Measurements from ENCODE around the gene USP32.
A peak's percentile ranks its signal among the peaks of the same experiment; 100 is the strongest.
"Not testable (repeated sequence)": the region's sequence is repeated elsewhere in the genome, so short reads cannot be mapped to it uniquely, and the experiment has no call there.

USP32 gene, protein sequence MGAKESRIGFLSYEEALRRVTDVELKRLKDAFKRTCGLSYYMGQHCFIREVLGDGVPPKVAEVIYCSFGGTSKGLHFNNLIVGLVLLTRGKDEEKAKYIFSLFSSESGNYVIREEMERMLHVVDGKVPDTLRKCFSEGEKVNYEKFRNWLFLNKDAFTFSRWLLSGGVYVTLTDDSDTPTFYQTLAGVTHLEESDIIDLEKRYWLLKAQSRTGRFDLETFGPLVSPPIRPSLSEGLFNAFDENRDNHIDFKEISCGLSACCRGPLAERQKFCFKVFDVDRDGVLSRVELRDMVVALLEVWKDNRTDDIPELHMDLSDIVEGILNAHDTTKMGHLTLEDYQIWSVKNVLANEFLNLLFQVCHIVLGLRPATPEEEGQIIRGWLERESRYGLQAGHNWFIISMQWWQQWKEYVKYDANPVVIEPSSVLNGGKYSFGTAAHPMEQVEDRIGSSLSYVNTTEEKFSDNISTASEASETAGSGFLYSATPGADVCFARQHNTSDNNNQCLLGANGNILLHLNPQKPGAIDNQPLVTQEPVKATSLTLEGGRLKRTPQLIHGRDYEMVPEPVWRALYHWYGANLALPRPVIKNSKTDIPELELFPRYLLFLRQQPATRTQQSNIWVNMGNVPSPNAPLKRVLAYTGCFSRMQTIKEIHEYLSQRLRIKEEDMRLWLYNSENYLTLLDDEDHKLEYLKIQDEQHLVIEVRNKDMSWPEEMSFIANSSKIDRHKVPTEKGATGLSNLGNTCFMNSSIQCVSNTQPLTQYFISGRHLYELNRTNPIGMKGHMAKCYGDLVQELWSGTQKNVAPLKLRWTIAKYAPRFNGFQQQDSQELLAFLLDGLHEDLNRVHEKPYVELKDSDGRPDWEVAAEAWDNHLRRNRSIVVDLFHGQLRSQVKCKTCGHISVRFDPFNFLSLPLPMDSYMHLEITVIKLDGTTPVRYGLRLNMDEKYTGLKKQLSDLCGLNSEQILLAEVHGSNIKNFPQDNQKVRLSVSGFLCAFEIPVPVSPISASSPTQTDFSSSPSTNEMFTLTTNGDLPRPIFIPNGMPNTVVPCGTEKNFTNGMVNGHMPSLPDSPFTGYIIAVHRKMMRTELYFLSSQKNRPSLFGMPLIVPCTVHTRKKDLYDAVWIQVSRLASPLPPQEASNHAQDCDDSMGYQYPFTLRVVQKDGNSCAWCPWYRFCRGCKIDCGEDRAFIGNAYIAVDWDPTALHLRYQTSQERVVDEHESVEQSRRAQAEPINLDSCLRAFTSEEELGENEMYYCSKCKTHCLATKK (N-terminal part only)

DNA sequence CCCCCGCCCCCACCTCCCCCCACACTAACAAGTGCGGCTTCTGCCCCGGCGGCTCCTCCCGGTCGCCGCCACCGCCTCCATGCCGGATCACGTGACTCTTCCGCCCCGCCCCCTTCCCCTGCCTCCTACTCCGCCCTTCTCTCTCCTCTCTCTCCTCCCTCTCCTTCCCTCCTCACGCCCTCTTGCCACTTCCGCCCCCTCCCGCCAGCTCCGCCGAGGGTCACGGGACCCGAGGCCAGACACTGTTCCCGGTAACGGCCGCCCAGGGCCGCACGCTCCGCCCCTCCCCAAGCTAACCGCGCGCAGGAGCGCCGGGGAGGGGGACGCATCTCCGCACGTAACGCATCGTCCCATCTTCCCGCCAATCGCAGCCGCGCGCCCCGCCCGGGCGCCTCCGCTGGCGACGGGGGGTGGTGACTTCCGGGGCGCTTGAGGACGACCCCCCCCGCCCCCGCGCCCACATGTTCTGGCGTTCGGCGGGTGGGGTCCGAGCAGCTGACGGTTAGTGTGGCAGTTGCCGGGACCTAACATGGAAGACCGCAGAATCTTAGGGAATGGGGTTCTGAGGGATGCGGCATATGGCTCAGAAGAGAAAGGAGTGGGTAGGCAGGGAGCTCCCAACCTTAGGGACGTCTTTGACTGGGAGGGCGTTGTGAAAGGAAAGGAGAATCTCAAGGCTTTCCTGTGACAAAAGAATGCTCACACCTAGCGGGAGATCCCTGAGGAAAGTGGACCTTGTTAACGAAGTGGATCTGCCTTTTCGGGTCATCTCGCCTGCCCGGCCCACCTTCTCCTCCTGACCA, at the start of gene USP32:
TSS of gene USP32 (minus strand) at position 92 of the 803 bp plus-strand sequence. CDS start 194 bp downstream, outside the sequence.
- peak; percentile 93 for DNase-seq

DNA sequence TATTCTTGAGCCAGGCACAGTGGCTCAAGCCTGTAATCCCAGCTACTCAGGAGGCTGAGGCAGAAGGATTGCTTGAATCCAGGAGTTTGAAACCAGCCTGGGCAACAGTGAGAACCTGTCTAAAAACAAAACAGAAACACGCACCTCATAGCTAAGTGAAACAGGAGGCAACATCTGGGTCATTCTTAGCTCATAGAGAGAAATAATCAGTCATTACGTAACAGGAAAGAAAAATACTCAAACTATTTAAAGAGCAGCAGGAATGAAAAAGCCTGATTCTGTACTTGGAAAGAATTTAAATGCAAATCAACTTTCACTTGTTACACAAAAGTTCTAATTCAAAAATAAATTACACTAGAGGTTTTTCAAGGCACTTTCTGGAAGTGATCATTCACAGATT, 47.6 kb upstream of the USP32 start:
- no peak for DNase-seq

DNA sequence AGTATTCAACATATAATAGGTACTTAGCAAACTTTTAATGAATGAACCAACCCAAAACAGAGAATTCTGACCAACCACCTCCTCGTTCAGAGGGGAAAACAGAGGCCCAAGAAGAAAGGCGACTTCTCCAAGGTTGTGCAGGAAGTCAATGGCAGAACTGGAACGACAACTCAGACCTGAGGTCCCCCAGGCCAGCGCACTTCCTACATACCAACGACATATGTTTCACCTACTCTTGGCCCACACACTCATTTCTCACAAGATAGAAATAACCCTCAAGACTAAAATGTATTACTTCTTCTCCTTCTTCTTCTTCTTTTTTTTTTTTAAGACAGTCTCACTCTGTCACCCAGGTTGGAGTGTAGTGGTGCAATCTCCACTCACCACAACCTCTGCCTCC, 44.7 kb upstream of the USP32 start:
- no peak for DNase-seq

DNA sequence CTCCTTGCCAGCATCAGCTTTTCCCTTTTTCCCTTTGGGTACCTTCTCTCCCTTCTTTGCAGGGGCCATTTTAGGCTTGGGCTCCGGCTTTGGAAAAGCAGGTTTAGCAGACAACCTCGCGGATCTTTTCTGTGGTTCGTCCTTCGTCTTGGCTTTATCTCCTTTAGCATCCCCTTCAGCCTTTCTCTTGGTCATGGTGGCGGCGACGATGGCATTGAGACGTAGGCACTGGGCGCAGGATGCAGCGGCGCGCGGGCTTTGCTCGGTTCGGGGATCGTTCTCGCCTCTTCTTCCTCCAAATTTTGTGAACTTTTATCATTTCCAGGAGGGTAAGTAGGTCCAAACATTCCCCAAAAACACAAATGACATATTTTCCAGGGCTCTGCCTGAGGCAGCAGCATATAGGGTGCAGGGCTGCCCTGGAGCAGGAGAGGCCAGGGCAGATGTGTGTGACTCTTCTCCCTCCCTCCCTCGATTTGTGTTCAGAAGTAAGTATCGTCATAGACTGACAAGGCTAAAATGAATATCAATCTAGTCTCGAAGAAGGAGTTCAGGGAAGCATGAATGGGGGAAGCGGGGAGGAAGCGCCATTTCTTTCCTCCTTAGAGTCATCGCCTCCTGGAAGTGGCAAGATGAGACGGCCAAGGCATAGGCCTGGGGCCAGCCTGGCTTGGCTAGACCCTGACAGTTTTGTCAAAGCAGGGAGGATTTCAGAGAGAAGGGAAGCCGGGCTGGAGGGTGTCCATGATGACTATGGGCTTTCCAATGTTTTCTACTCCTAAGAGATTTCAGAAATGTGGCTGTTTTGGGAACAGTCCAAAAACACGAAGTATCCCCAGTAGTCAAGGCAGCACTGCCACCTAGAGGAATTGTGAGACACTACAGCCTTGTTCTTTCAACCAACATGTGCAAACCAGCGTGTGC, 43.6 kb upstream of the USP32 start:
- peak; percentile 38 for DNase-seq

DNA sequence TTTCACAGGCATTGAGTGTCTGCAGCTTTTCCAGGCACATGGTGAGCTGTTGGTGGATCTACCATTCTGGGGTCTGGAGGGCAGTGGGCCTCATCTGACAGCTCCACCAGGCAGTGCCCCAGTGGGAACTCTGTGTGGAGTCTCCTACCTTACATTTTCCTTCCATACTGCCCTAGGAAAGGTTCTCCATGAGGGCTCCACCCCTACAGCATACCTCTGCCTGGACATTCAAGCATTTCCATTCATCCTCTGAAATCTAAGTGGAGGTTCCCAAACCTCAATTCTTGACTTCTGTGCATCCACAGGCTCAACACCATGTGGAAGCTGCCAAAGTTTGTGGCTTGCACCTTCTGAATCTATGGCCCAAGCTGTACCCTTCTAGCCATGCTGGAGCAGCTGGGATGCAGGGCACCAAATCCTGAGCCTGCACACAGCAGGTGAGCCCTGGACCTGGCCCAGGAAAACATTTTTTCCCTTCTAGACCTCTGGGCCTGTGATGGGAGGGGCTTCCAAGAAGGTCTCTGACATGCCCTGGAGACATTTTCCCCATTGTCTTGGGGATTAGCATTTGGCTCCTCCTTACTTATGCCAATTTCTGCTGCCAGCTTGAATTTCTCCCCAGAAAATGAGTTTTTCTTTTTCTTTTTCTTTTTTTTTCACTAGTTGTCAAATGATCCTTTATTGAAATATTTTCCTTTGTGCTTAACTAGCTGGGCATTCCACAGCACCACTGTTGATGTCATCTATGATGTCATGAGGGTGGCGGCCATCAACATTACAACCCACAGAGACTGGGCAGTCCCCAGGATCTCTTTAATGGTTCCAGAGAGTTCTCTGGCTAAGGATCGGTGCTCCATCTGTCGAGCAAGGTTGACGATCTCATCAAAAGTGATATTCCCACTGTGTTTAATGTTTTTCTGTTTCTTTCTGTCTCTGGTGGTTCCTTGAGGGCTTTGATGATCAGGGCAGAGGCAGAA, 41.4 kb upstream of the USP32 start:
- not testable (repeated sequence) for DNase-seq

DNA sequence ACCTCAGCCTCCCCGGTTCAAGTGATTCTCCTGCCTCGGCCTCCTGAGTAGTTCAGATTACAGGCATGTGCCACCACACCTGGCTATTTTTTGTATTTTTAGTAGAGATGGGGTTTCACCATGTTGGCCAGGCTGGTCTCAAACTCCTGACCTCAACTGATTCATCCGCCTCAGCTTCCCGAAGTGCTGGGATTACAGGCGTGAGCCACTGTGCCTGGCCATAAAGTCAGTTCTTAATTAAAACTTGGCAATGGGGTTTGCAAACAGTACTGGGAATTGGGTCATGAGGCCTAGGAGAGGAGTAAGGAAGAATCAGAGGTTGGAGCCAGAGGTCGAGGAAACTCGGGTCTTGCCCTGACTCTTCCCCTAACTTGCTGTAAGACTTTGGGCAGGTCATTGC, 38.6 kb upstream of the USP32 start:
- DNase-seq, result not testable (repeated sequence)

DNA sequence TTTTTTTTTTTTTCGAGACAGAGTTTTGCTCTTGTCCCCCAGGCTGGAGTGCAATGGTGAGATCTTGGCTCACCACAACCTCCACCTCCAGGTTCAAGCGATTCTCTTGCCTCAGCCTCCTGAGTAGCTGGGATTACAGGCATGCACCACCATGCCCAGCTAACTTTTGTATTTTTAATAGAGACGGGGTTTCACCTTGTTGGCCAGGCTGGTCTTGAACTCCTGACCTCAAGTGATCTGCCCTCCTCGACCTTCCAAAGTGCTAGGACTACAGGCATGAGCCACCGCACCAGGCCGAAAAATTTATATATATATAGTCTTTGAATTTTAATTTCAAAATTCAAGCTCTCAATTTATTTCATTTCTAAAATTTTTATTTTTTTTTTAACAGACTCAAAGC, 36.6 kb upstream of the USP32 start:
- DNase-seq, result not testable (repeated sequence)

DNA sequence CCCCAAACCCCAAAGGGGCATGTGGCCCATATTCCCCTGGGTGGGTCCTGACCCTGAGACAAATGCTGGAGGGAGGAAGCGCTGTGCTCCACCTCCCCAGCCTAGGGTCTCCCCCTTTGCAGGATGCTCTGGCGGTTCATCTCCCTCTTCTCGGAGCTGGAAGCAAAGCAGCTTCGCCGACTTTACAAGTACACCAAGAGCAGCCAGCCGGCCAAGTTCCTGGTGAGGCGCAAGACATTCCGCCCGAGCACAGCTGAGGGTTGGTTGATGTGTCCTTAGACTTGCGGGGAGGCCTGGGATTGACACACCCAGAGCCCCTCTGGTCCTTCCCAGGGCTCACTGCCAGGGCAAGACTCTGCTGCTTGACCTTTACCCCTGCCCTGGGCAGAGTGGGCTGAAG, 34.7 kb upstream of the USP32 start:
- DNase-seq, result no peak

DNA sequence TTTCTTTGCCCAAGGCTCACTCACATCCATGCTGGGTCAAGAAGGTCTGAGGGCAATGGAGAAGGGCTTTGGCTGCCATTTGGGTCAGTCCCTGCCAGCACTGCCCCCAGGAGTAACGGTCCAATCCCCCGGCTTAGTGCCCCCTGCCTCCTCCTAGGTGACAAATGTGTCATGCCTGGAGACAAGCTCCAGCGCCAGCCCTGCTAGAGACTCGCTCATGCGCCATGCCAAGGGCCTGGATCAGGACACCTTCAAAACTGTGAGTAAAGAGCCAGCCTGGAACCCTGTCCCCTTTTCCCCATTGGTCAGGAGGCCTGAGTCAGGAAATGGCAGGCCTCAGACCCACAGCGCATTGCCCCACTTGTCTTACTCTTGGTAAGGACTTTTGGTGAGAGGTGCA, 33.7 kb upstream of the USP32 start:
- no peak for DNase-seq

DNA sequence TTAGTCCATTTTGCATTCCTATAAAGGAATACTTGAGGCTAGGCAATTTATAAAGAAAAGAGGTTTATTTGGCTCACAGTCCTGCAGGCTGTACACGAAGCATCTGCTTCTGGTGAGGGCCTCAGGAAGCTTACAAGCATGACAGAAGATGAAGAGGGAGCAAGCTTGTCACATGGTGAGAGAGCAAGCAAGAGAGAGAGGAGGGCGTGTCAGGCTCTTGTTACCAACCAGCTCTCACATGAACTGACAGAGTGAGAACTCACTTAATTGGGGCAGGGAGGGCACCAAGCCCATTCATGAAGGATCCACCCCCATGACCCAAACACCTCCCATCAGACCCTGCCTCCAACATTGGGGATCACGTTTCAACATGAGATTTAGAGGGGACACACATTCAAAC, 31.9 kb upstream of the USP32 start:
- DNase-seq, result no peak

DNA sequence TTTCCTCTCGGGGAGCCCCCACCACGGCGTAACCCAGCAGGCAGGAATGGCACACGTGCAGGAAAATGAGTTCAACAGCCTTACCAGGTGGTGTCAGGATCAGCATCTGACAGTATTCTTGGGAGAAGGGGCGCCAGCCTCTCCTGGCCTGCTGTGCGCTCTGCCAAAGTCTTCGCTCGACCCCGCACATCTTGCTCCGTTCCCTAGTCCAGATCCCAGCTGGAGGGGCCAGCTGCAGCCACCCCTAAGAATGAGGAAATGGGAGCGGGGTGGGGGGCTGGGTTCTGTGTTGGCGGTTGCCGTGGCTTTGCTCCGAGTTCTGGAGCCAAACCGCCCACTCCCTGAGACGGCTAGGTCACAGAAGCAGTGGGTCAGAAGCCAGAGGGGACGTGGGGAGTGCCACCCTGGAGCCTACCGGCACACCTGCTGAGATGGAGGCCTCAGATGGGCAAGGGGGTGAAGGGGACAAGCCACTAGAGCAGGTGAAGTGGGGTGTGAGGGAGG, 30.3 kb upstream of the USP32 start, which contains the start of gene CHCT1:
TSS of gene CHCT1 (plus strand) at position 328 of the 504 bp plus-strand sequence. CDS start at position 432, 104 bp downstream.
- no peak for DNase-seq

DNA sequence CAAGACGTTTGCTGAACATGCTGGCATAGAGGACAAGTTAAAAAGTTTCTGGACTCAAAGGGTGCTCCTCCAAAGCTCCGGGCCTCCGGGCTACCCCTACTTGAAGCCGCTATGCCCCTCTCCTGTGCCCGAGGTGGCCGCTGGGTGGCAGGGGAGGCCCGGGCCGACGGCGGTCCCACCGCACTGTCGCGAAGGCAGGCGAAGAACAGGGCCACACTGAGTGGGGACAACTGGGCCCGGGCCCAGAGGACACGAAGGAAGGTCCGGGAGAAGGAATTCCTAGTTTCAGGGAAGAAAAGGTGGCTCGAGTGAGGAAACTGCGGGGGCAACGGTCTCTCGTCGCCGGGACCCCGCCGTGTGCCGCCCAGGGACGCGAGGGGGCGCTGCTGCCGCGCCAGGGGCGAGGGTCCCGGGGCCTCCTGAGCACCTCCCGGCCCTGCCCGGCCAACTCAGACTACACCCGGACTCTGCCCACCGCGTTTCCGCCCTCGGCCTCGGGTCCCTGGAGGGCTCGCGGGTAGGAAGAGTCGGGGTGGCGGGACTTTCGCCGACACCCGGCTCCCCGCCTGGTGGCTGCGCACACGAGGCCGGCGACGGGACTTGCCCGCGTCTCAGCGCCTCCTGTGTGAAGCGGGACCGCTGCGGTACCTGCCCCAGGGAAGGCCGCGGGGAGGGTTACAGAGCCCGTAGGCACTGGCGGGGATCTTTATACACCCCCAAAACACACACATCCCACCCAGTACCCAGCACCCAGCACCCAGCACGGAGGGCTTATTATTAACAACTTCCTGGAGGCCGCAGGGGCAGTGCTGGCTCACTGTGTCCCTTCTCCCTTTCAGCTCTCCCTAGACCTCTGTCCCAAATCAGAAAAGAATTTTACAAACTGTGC, 29.6 kb upstream of the USP32 start:
- no peak for DNase-seq

DNA sequence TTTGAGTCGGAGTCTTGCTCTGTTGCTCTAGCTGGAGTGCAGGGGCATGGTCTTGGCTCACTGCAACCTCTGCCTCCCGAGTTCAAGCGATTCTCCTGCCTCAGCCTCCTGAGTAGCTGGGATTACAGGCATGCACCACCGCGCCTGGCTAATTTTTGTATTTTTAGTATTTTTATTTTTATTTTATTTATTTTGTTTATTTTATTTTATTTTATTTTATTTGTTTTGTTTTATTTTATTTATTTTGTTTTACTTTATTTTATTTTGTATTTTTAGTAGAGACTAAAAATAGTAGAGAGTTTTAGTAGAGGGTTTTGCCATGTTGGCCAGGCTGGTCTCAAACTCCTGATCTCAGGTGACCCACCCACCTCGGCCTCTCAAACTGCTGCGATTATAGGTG, 27.9 kb upstream of the USP32 start:
- not testable (repeated sequence) for DNase-seq

DNA sequence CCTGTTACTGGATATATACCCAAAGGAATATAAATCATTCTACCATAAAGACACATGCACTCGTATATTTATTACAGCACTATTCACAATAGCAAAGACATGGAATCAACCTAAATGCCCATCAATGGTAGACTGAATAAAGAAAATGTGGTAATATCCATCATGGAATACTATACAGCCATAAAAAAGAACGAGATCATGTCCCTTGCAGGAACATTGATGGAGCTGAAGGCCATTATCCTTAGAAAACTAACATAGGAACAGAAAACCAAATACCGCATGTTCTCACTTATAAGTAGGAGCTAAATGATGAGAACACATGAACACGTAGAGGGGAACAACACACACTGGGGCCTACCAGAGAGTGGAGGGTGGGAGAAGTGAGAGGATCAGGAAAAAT, 27.1 kb upstream of the USP32 start:
- not testable (repeated sequence) for DNase-seq

DNA sequence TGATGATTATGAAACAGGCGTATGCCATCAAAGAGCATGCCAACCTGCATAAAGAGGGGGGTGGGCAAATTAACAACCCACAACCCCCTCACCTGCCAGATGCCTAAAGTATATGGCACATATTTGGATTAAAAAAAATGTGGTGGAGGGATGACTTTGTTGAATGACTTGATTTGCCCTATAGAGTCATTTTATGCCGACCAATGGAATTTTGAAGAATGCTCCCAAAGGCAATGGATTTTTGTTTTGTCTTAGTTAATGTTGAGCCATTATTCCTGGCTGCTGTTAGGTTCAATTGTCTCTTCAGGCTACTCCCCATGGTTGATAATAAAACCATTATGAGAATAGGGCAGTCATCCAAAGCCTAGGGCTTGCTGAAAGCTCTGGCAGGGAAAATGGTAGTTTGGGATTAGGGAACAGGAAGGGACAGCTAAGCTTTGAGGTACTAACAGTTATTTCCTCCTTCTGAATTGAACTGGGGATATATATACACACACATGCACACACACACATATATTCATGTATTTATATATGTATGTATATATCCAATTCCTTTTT, 24.5 kb upstream of the USP32 start:
- DNase-seq, result no peak

DNA sequence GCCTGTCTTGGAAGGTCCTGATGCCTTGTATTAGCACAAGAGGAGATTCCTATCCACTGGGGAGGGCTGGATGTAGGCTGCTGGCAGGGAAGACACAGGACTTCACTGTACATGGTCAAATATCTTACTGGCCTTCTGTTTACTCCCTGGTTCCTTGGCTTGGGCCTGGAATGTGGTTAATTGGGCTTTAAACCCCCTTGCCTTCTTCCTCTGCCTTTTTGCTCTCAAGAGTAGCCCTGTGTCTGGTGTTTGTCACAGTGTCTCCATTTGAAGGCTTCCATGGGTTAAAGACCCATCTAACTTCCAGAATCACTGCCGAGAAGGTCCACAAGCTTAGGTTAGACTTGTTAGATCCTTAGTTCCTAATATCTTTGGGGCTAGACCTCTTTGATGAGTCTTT, 23.2 kb upstream of the USP32 start:
- DNase-seq, result no peak

DNA sequence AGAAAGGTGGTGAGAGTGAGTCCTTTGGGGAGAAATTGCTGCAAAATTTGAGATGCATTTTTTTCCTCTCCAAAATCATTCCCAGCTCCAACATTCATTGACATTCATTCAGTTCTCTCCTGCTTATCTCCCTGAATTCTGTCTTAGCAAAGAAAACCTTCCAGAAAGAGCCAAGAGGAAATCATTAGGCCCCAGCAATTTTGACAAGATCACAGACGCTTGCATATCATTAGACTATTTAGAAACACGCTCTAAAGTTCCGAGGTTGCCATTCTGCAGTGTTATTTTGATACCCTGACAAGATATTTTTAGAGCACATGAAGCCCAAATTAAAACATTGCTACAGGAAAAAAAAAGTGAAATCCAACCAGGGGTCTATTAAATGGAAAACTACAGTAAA, 20.8 kb upstream of the USP32 start:
- DNase-seq, result no peak

DNA sequence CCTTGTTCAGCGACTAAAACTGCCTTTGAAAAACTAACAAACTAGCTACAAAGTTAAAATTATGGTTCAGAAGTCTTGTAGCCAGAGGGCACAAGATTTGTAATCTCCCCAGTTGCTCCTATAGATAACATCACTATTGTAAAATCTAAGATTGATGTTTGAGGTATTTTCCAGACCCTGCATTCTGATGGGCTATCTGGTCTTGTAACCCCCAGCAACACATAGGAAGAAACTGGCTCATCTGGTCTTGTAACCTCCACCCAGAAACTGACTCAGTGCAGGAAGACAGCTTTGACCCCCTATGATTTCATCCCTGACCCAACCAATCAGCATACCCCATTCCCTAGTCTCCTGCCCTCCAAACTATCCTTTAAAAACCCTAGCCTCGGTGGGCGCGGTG, 18.1 kb upstream of the USP32 start:
- no peak for DNase-seq
